Measurements from ENCODE around the gene FNDC7. TPM values are rescaled to one million over a fixed set of nuclear protein-coding genes. Genes with fewer than 3 reads are reported as not detected.
"Not testable (repeated sequence)": the region's sequence is repeated elsewhere in the genome, so short reads cannot be mapped to it uniquely, and the experiment has no call there.

Gene FNDC7, protein sequence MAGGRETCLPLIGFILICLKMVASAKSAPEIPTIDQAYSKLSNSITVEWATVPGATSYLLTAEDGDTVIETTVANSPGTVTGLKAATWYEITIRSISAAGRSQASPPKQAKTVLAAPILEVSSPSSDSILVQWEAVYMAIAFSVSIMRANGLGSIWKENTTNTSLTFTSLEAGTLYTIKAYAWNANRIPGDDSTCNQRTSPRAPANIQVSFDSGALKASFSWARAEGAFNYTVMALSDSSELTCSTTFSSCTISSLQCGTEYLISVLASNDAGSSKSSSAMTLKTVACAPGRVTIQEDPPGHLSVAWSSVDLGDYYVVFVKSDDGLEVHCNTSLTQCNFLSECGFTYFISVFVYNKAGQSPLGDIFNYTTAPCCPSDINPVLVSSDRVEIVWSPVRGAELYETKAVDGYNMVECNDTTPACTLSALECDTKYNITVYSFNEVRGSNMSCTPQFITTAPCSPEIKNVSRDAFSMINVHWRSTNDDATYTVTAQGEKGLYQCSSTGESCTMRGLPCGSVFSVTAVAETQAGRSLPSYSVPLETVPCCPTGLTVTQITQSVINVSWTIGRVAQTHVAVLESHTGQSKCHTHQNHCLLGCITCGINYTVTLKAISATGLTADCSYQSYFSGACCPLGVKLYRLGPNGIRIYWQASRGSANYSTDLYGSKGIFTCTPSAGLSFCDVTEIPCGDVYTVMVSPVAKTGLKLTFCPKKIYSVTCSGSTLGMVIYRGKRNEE
- under 1 TPM in 1 of 2 donors, not detected in 1; 0.19 TPM for total RNA-seq

DNA sequence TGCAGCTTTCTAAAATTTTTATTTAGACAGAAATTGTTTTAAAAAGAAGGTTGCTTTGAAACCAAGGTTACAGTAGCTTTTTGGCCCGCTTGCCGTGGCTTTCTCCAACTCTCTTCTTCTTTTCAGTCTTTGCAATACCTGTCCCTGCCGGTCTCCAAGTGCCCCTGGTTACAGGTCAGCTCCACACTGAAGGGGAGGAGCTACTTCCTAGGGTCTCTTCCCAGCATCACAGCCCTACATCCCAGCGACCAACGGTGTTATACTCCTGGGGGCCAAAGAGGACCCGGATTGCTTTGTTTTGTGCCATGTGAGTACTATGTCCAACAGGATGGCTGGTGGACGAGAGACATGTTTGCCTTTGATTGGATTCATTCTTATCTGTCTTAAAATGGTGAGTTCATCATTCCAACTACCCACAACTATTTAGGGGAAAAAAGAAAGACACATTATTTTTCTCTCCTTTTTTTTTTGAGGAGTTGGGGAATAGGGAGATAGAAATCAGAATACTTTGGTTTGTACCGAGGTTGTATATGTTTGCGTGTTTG is at the start of gene FNDC7:
Gene FNDC7 (plus strand): TSS at position 303 of the 545 bp plus-strand sequence. CDS start 26 bp downstream, at position 329.
- ATAC-seq (replicated peaks) = no peak
- H3K4me3 Mint-ChIP-seq = no peak within 1 kb of the TSS
- no peak within 1 kb of the TSS for H3K27ac Mint-ChIP-seq
- no peaks in the 10 kb centered on the region for H3K9me3 Mint-ChIP-seq
- no peaks in the 10 kb centered on the region for H3K36me3 Mint-ChIP-seq (ENCODE audit: low read depth)
- no peaks in the 10 kb centered on the region for H3K27me3 Mint-ChIP-seq
- H3K4me1 Mint-ChIP-seq = peaks cover 7% of the 10 kb centered on the region

DNA sequence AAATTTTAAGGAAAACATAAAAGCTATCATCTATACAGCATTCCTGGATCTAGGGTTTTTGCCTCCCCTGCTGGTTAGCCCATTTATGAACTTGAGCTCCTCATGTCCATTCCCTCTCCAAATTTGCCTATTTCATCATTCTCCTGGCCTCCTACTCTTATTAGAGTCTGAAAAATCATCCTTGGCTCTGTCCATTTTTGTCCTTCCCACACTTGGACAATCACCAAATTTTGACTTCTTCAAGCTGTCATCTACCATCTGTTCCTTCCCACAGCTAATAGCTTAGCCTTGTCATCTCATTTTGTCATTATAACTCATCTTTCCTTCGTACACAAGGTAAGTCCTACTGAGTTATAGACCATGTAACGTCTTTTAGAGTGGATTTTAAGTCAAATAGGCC is 49.6 kb upstream of the FNDC7 start:
- ATAC-seq (replicated peaks) = no peak
- H3K27ac Mint-ChIP-seq = peak overlapping the region; percentile 34
- no peaks in the 10 kb centered on the region for H3K9me3 Mint-ChIP-seq
- H3K4me1 Mint-ChIP-seq = peaks cover 10% of the 10 kb centered on the region
- no peaks in the 10 kb centered on the region for H3K36me3 Mint-ChIP-seq (ENCODE audit: low read depth)
- no peaks in the 10 kb centered on the region for H3K27me3 Mint-ChIP-seq
- H3K4me3 Mint-ChIP-seq = peak overlapping the region; percentile 81

DNA sequence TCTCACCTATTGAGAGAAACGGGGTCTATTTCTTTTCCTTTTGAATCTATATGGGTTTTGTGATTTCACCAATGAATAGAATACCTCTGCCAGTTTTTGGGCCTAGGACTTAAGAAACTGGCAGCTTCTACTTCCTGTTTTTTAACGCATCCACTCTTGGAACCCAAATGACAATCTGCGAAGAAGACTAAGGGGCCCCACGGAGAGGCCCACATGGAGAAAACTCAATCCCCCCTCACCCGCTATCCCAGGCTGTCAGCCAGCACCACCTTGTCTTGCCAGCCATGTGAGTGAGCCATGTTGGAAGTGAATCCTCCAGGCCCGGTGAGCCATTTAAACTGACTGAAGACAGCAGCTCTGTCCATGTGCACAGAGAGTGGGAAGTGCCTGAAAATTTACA is 48.2 kb upstream of the FNDC7 start:
- H3K27ac Mint-ChIP-seq = no peak overlapping the region
- no peaks in the 10 kb centered on the region for H3K27me3 Mint-ChIP-seq
- H3K4me3 Mint-ChIP-seq = no peak overlapping the region
- H3K4me1 Mint-ChIP-seq = peaks cover 14% of the 10 kb centered on the region
- H3K9me3 Mint-ChIP-seq = no peaks in the 10 kb centered on the region
- ATAC-seq (replicated peaks) = no peak
- H3K36me3 Mint-ChIP-seq (ENCODE audit: low read depth) = no peaks in the 10 kb centered on the region

DNA sequence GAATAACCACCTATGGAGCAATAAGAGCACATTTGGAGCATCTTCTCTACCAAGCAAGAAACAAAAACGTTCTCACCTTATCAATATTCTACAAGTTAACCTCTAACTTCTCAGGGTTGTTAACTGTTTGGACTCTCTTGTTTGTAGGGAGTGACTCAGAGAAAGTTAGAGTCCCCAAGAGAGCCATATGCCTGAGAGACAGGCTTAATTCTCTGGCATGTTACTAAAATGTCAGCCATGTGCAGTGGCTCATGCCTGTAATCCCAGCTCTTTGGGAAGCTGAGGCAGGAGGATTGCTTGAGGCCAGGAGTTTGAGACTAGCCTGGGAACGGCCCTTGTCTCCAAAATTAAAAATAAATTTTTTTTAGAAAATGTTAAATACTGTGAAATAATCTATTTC is 47.6 kb upstream of the FNDC7 start:
- no peak for ATAC-seq (replicated peaks)
- no peak overlapping the region for H3K27ac Mint-ChIP-seq

DNA sequence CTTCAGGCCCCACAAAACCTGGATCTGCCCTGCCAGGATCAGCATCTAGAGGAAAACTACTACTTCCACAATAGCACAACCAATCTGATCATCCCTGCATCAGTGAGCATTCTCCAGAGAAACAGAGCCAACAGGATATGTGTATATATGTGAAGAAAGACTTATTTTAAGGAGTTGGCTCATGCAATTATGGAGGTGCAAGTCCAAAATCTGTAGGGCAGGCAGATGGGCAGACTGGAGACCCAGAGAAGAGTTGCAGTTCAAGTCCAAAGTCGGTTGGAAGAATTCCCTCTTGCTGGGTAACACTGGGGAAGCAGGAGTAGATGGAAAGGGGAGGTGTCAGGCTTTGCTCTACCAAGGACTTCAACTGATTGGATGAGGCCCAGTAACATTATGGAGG is 46.9 kb upstream of the FNDC7 start:
- Mint-ChIP-seq H3K27me3 (no peaks in the 10 kb centered on the region), H3K4me3 (no peak overlapping the region), H3K4me1 (peaks cover 18% of the 10 kb centered on the region), H3K9me3 (no peaks in the 10 kb centered on the region), H3K36me3 (ENCODE audit: low read depth) (no peaks in the 10 kb centered on the region), H3K27ac (no peak overlapping the region)
- ATAC-seq (replicated peaks) = no peak

More for the DNA sequence above, 47.6 kb upstream of the FNDC7 start:
- Mint-ChIP-seq H3K27me3 (no peaks in the 10 kb centered on the region), H3K4me1 (peaks cover 16% of the 10 kb centered on the region), H3K4me3 (no peak overlapping the region), H3K36me3 (ENCODE audit: low read depth) (no peaks in the 10 kb centered on the region), H3K9me3 (no peaks in the 10 kb centered on the region)

DNA sequence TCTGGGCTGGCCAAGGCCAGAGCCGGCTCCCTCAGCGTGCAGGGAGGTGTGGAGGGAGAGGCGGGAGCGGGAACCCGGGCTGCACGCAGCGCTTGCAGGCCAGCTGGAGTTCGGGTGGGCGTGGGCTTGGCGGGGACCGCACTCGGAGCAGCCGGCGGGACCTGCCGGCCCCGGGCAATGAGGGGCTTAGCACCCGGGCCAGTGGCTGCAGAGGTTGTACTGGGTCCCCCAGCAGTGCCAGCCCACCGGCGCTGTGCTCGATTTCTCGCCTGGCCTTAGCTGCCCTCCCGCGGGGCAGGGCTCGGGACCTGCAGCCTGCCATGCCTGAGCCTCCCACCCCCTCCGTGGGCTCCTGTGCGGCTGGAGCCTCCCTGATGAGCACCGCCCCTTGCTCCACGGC is 45.3 kb upstream of the FNDC7 start:
- peaks cover 18% of the 10 kb centered on the region for H3K4me1 Mint-ChIP-seq
- not testable (repeated sequence) for H3K36me3 Mint-ChIP-seq (ENCODE audit: low read depth); H3K27ac Mint-ChIP-seq; H3K9me3 Mint-ChIP-seq; ATAC-seq (replicated peaks); H3K4me3 Mint-ChIP-seq; H3K27me3 Mint-ChIP-seq

DNA sequence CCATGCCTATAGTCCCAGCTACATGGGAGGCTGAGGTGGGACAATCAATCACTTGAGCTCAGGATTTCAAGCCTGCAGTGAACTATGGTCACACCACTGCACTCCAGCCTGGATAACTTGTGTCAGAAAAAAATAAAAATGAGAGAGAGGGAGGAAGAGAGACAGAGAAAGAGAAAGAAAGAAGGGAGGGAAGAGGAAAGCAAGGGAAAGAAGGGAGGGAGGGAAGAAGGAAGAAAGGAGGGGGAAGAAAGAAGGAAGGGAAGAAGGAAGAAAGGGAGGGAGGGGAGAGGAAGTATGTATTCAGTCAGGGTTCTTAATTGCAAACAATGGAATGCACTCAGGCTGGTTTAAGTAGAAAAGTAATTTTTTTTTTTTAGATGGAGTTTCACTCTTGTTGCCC is 43.9 kb upstream of the FNDC7 start:
- Mint-ChIP-seq H3K4me1 (peaks cover 14% of the 10 kb centered on the region), H3K9me3 (no peaks in the 10 kb centered on the region), H3K36me3 (ENCODE audit: low read depth) (no peaks in the 10 kb centered on the region), H3K27me3 (no peaks in the 10 kb centered on the region), H3K4me3 (peak overlapping the region; percentile 66), H3K27ac (peak overlapping the region; percentile 63)
- no peak for ATAC-seq (replicated peaks)

DNA sequence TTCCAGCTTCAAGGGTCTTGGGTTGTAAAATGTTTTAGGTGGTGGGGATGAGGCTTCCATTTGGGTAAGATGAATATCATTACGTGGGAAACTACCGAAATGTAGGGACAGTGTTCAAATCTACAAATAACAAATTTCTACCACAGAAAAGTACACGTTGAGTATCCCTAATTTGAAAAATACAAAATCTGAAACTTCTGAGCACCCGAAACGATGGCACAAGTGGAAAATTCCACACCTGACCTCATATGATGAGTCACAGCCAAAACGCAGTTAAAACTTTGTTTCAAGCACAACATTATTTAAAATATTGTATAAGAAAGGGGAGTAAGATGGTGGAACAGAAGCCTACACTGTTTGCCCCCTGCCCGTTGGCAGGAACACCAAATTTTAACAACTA is 43.0 kb upstream of the FNDC7 start:
- Mint-ChIP-seq H3K4me1 (peaks cover 14% of the 10 kb centered on the region), H3K36me3 (ENCODE audit: low read depth) (no peaks in the 10 kb centered on the region), H3K27me3 (no peaks in the 10 kb centered on the region), H3K4me3 (peak overlapping the region; percentile 66), H3K9me3 (no peaks in the 10 kb centered on the region), H3K27ac (peak overlapping the region; percentile 92)
- ATAC-seq (replicated peaks) = peak; percentile 69

DNA sequence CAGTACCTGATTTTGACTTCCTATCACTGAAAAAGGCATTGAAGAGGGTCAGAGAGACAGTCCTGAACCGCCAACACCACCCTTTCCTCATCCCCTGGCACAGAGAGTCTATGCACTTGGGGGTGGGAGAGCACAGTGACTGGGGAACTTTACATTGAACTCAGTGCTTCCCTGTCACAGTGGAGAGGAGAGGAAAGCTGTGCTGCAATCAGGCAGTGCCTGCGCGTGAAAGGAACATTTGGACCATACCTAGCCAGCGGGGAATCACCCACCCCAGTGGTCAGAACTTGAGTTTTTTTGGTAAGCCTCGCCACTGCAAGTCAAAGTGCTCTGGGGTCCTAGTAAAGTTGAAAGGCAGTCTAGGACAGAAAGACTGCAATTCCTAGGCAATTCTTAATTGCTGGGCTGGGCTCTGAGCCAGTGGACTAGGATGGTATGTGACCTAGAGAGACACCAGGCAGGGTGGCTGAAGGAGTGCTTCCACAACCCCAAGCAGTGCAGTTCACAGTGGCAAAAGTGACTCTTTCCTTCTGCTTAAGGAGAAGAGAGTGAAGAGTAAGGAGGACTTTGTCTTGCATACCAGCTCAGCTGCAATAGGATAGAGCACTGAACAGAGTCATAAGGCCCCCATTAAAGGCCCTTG is 42.5 kb upstream of the FNDC7 start:
- Mint-ChIP-seq H3K27me3 (no peaks in the 10 kb centered on the region), H3K27ac (peak overlapping the region; percentile 92), H3K4me1 (peaks cover 14% of the 10 kb centered on the region), H3K9me3 (no peaks in the 10 kb centered on the region), H3K4me3 (peak overlapping the region; percentile 66), H3K36me3 (ENCODE audit: low read depth) (no peaks in the 10 kb centered on the region)
- ATAC-seq (replicated peaks) = peak; percentile 18

DNA sequence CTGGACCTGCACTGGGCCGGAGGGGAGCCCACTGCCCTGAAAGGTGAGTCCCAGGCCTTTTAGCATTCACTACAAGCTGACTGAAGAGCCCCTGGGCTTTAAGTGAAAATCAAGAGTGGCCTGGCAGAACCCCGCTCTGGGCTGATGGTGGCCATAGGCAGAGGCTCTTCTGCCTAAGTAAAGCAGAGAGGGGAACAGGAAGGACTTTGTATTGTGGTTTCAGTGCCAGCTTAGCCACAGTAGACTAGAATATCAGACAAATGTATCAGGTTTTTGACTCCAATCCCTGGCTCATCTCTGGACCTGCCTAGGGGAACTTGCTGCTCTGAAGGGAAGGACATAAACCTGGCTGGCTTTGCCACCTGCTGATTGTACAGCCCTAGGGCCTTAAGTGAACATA is 41.6 kb upstream of the FNDC7 start:
- Mint-ChIP-seq H3K4me3 (no peak overlapping the region), H3K9me3 (no peaks in the 10 kb centered on the region), H3K27ac (peak overlapping the region; percentile 7), H3K36me3 (ENCODE audit: low read depth) (no peaks in the 10 kb centered on the region), H3K4me1 (peaks cover 14% of the 10 kb centered on the region), H3K27me3 (no peaks in the 10 kb centered on the region)
- ATAC-seq (replicated peaks) = peak; percentile 11

DNA sequence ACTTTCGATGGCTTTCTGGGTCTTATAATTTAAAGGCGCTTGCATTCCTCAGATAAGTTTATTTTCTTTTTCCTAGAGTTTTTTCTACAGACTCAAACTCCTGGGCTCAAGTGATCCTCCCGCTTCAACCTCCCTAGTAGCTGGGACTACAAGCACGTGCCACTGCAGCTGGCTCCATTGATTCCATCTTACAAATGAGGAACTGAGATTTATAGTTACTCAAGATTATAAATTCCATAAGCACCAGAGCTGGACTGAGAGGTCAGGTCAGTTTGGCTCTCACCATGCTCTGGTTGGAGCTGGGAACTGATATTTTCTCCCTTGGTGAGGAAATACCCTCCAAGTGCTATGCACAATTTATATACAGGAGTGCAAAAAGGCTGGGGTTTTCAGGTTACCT is 34.0 kb upstream of the FNDC7 start:
- Mint-ChIP-seq H3K36me3 (ENCODE audit: low read depth) (no peaks in the 10 kb centered on the region), H3K9me3 (no peaks in the 10 kb centered on the region), H3K4me1 (no peaks in the 10 kb centered on the region), H3K27me3 (no peaks in the 10 kb centered on the region), H3K27ac (no peak overlapping the region), H3K4me3 (no peak overlapping the region)
- ATAC-seq (replicated peaks) = no peak

DNA sequence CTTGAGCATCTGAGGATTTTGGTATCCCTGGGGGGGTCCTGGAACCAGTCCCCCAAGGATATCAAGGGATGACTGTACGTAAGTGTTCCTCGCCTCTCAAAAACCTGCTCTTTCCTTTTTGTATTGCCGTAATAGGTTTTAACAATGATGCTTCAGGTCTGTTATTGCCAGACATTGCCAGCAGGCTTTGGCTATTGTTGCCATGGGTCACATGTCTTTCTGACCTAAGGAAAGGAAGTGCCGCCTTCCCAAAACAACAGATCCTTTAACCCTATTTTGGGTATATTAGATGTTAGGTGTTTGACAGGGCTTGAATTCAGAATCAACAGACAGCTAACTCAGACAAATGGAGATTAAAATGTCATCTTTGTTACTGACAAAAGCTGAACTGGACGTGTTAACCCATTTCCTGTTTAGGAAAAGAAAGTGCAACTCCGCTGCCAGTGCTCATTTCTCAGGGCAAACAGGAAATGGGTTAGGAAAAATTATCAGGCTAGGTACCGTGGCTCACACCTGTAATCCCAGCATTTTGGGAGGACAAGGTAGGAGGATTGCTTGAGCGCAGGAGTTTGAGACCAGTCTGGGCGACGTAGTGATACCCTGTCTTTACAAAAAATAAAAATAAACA is 33.0 kb upstream of the FNDC7 start:
- ATAC-seq (replicated peaks) = peak; percentile 69
- H3K27ac Mint-ChIP-seq = peak overlapping the region; percentile 84
- peak overlapping the region; percentile 76 for H3K4me3 Mint-ChIP-seq
- H3K4me1 Mint-ChIP-seq = no peaks in the 10 kb centered on the region
- no peaks in the 10 kb centered on the region for H3K9me3 Mint-ChIP-seq
- H3K27me3 Mint-ChIP-seq = no peaks in the 10 kb centered on the region
- H3K36me3 Mint-ChIP-seq (ENCODE audit: low read depth) = no peaks in the 10 kb centered on the region

DNA sequence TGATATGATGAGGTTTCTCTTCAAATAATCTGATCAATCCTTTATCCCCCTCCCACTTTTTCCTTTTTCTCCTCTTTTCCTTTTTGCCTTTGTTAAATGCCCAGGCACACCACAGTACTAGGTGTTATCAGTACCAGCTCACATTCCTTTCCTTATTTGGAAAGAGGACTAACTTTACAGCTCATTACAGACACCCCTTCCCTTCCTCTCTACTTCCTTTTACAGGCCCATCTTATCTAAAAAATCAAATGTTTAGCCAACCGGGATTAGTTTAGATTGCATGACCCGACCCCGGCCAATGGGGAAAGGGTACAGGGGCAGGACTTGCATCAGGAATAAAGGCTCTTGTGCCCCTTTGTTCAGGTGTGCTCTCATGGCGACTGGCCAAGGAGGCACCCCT is 31.0 kb upstream of the FNDC7 start:
- H3K4me1 Mint-ChIP-seq; H3K27me3 Mint-ChIP-seq; H3K4me3 Mint-ChIP-seq; H3K36me3 Mint-ChIP-seq (ENCODE audit: low read depth); ATAC-seq (replicated peaks); H3K27ac Mint-ChIP-seq; H3K9me3 Mint-ChIP-seq: not testable (repeated sequence)

DNA sequence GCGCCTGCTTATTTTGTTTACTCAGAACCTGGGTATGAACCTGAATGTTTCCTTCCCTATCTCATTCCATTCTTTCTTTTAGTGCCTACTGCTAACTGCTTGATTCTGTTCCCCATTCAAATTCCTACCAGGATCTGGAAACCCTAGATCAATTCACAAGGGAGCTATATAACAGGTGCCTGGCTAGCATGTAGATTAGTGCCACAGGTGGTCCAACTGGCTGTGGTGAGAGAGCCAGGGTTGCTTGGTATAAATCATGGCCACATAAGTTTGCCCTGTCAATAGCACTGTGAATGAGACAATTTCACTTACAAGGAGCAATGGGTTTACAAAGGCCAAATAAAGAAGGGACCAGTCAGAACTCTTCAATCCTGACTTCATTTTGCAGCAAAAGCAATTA is 27.2 kb upstream of the FNDC7 start:
- Mint-ChIP-seq H3K27ac (no peak overlapping the region), H3K36me3 (ENCODE audit: low read depth) (no peaks in the 10 kb centered on the region), H3K4me1 (peaks cover 5% of the 10 kb centered on the region), H3K4me3 (no peak overlapping the region), H3K9me3 (no peaks in the 10 kb centered on the region), H3K27me3 (no peaks in the 10 kb centered on the region)
- ATAC-seq (replicated peaks) = no peak

Measured in activated T-helper 17 cell treated with anti-CD3 and anti-CD28 coated beads, Interleukin-2, amount 50 U/mL, for 72 hours (primary cell).